H9 (cell line): ENCODE measurements around the gene SDK1. TPM values are rescaled to one million over a fixed set of nuclear protein-coding genes. Genes with fewer than 3 reads are reported as not detected.

ENCODE experiments used
- DNase-seq: peaks from one replicate; pipeline ENCODE4 v3.0.0-alpha.2; 2017
- H2AFZ ChIP-seq: one replicate; pipeline ENCODE4 v1.6.1; 2013; ENCODE audit warnings: mild to moderate bottlenecking, low read length, control low read depth, moderate library complexity
- H2AK5ac ChIP-seq: 2 replicates; pipeline ENCODE4 v1.6.1; 2013; ENCODE audit warnings: low read length, control low read depth, mixed read lengths; ENCODE audit not compliant: insufficient read length
- H2BK120ac ChIP-seq: one replicate; pipeline ENCODE4 v1.6.1; 2013; ENCODE audit warnings: low read depth, mild to moderate bottlenecking, low read length, control low read depth, inconsistent platforms; ENCODE audit not compliant: poor library complexity, severe bottlenecking
- H2BK12ac ChIP-seq: 2 replicates; pipeline ENCODE4 v1.6.1; 2013; ENCODE audit warnings: low read length, control low read depth, mixed read lengths, low read depth; ENCODE audit not compliant: insufficient read length
- H2BK15ac ChIP-seq: 2 replicates; pipeline ENCODE4 v1.6.1; 2013; ENCODE audit warnings: low read depth, low read length, control low read depth
- H2BK20ac ChIP-seq: one replicate; pipeline ENCODE4 v1.6.1; 2013; ENCODE audit warnings: low read depth, mild to moderate bottlenecking, low read length, control low read depth, inconsistent platforms; ENCODE audit not compliant: poor library complexity, severe bottlenecking
- H2BK5ac ChIP-seq: 2 replicates; pipeline ENCODE4 v1.6.1; 2013; ENCODE audit warnings: low read length, control low read depth, mixed read lengths; ENCODE audit not compliant: insufficient read length
- H3K14ac ChIP-seq: 2 replicates; pipeline ENCODE4 v1.6.1; 2013; ENCODE audit warnings: low read length, control low read depth; ENCODE audit not compliant: insufficient read depth
- H3K18ac ChIP-seq: 2 replicates; pipeline ENCODE4 v1.6.1; 2013; ENCODE audit warnings: low read depth, mild to moderate bottlenecking, mixed read lengths, low read length, control low read depth; ENCODE audit not compliant: insufficient read length
- H3K23ac ChIP-seq: 2 replicates; pipeline ENCODE4 v1.6.1; 2013; ENCODE audit warnings: low read length, control low read depth, mixed read lengths, low read depth; ENCODE audit not compliant: insufficient read length
- H3K23me2 ChIP-seq: 2 replicates; pipeline ENCODE4 v1.6.1; 2013; ENCODE audit warnings: low read depth, mild to moderate bottlenecking, mixed read lengths, low read length, control low read depth; ENCODE audit not compliant: insufficient read length, poor library complexity, severe bottlenecking
- H3K27ac ChIP-seq: 2 replicates; pipeline ENCODE4 v1.5.1; 2013; ENCODE audit warnings: low read length, control low read depth, mixed read lengths, low read depth; ENCODE audit not compliant: insufficient read length
- H3K27me3 ChIP-seq: 2 replicates; pipeline ENCODE4 v1.6.1; 2013; ENCODE audit warnings: low read length, control low read depth, inconsistent platforms; ENCODE audit not compliant: insufficient read depth
- H3K4ac ChIP-seq: 2 replicates; pipeline ENCODE4 v1.6.1; 2013; ENCODE audit warnings: low read depth, mild to moderate bottlenecking, control low read depth, inconsistent platforms, low read length, moderate library complexity
- H3K4me1 ChIP-seq: 2 replicates; pipeline ENCODE4 v1.6.1; 2013; ENCODE audit warnings: low read length, control low read depth, inconsistent platforms; ENCODE audit not compliant: insufficient read depth
- H3K4me2 ChIP-seq: 2 replicates; pipeline ENCODE4 v1.6.1; 2013; ENCODE audit warnings: low read length, control low read depth, mixed read lengths; ENCODE audit not compliant: insufficient read length, insufficient read depth
- H3K56ac ChIP-seq: 2 replicates; pipeline ENCODE4 v1.6.1; 2013; ENCODE audit warnings: low read depth, mild to moderate bottlenecking, mixed read lengths, low read length, control low read depth; ENCODE audit not compliant: insufficient read length
- H3K79me1 ChIP-seq: 2 replicates; pipeline ENCODE4 v1.6.1; 2013; ENCODE audit warnings: low read depth, mild to moderate bottlenecking, moderate library complexity, low read length, control low read depth, inconsistent platforms; ENCODE audit not compliant: insufficient read depth, poor library complexity, severe bottlenecking
- H3K79me2 ChIP-seq: 2 replicates; pipeline ENCODE4 v1.6.1; 2013; ENCODE audit warnings: low read length, control low read depth, inconsistent platforms; ENCODE audit not compliant: insufficient read depth
- H3K9ac ChIP-seq: 2 replicates; pipeline ENCODE4 v1.6.1; 2013; ENCODE audit warnings: low read length, control low read depth, mixed read lengths; ENCODE audit not compliant: insufficient read length; ENCODE audit errors: extremely low read depth
- H3K9me3 ChIP-seq: one replicate; pipeline ENCODE4 v1.6.1; 2013; ENCODE audit warnings: low read depth, low read length, inconsistent platforms; ENCODE audit not compliant: control insufficient read depth
- H3T11ph ChIP-seq: one replicate; pipeline ENCODE4 v1.6.1; 2013; ENCODE audit warnings: mild to moderate bottlenecking, low read length, control low read depth, inconsistent platforms
- H4K20me1 ChIP-seq: one replicate; pipeline ENCODE4 v1.6.1; 2013; ENCODE audit not compliant: control insufficient read depth, insufficient read length, insufficient read depth
- H4K5ac ChIP-seq: 2 replicates; pipeline ENCODE4 v1.6.1; 2013; ENCODE audit warnings: low read depth, mild to moderate bottlenecking, mixed read lengths, low read length, control low read depth; ENCODE audit not compliant: insufficient read length
- H4K8ac ChIP-seq: replicated peaks from 2 replicates; pipeline ENCODE4 v1.6.1; 2013; ENCODE audit warnings: low read length, control low read depth, mixed read lengths, low read depth; ENCODE audit not compliant: insufficient read length
- H4K91ac ChIP-seq: 2 replicates; pipeline ENCODE4 v1.6.1; 2013; ENCODE audit warnings: low read depth, mild to moderate bottlenecking, moderate library complexity, mixed read lengths, low read length, control low read depth; ENCODE audit not compliant: insufficient read length
- H3K27ac Mint-ChIP-seq, 3 experiments: 2 replicates in 2 of 3; 3 replicates in 1 of 3; pipeline ENCODE4 v1.8.0; 2020 to 2021; ENCODE audit warnings: mixed read lengths in 3 of 3, mild to moderate bottlenecking in 1 of 3, moderate library complexity in 1 of 3
- H3K27me3 Mint-ChIP-seq: 2 replicates; pipeline ENCODE4 v1.8.0; 2021; ENCODE audit warnings: low read depth, mild to moderate bottlenecking, moderate library complexity, mixed read lengths
- H3K36me3 Mint-ChIP-seq, 3 experiments: 2 replicates in 2 of 3; 3 replicates in 1 of 3; pipeline ENCODE4 v1.8.0; 2020 to 2021; ENCODE audit warnings: low read depth in 3 of 3, mixed read lengths in 3 of 3; ENCODE audit not compliant: insufficient read depth in 1 of 3
- H3K4me1 Mint-ChIP-seq, 2 experiments: 2 replicates each; pipeline ENCODE4 v1.8.0; 2020; ENCODE audit warnings: mixed read lengths in 2 of 2
- H3K4me3 Mint-ChIP-seq, 2 experiments: 2 replicates in 1 of 2; 3 replicates in 1 of 2; pipeline ENCODE4 v1.8.0; 2020 to 2021; ENCODE audit warnings: mild to moderate bottlenecking in 2 of 2, mixed read lengths in 2 of 2, moderate library complexity in 1 of 2
- H3K9me3 Mint-ChIP-seq, 2 experiments: 2 replicates in 1 of 2; 3 replicates in 1 of 2; pipeline ENCODE4 v1.8.0; 2020; ENCODE audit warnings: mild to moderate bottlenecking in 2 of 2, mixed read lengths in 2 of 2, moderate library complexity in 1 of 2
- CTCF ChIP-seq: fragments of 200-600 bp; sonication (generic); conservative IDR thresholded peaks from 3 replicates; pipeline ENCODE4 v1.8.0; 2021; ENCODE audit warnings: antibody characterized with exemption, mild to moderate bottlenecking
- WGBS: extraction: QIAGEN DNeasy Blood & Tissue Kit; methylation state at CpG from one replicate; pipeline ENCODE4 v1.1.7; 2013; ENCODE audit warnings: missing lambda C conversion rate, low lambda C conversion rate, mixed read lengths; ENCODE audit not compliant: insufficient read length; ENCODE audit errors: extremely low coverage; 5-methylcytosine and 5-hydroxymethylcytosine counted together
- total RNA-seq: library from RNA; stranded (reverse); gene quantifications from 2 replicates; pipeline ENCODE4 v1.2.1, GENCODE V29; 2021

The SDK1 gene
- total RNA-seq, 1 experiment from 2014 or later: 8.7 TPM

GRCh38 chr7:4260867-4261600, 960.0 kb downstream of the SDK1 start:
- Mint-ChIP-seq H3K4me1 (no peaks in the 10 kb centered on the region), H3K27ac (no peak overlapping the region), H3K4me3 (no peak overlapping the region), H3K9me3 (no peaks in the 10 kb centered on the region), H3K27me3 (no peaks in the 10 kb centered on the region), H3K36me3 (no peaks in the 10 kb centered on the region)
- Histone ChIP-seq H2AFZ (no peak overlapping the region), H2BK15ac (no peak overlapping the region), H4K20me1 (no peaks in the 10 kb centered on the region), H2AK5ac (no peak overlapping the region), H3T11ph (no peak overlapping the region), H3K79me1 (no peaks in the 10 kb centered on the region), H3K23me2 (no peaks in the 10 kb centered on the region), H3K4ac (no peak overlapping the region), H3K4me1 (no peaks in the 10 kb centered on the region), H3K9ac (no peak overlapping the region), H2BK5ac (no peak overlapping the region), H3K27me3 (no peaks in the 10 kb centered on the region), H2BK12ac (no peak overlapping the region), H2BK120ac (no peak overlapping the region), H3K56ac (no peak overlapping the region), H3K79me2 (no peaks in the 10 kb centered on the region), H4K5ac (no peak overlapping the region), H4K8ac (no peak overlapping the region), H3K23ac (no peak overlapping the region), H3K18ac (no peak overlapping the region), H3K14ac (no peak overlapping the region), H3K27ac (no peak overlapping the region), H2BK20ac (no peak overlapping the region), H3K4me2 (no peak overlapping the region), H3K9me3 (no peaks in the 10 kb centered on the region), H4K91ac (no peak overlapping the region)
- no CpG with 5 or more reads among the region's 19 CpGs for WGBS
- TF ChIP-seq CTCF: no peak
- no peak for DNase-seq
